Ovary (tissue), 3 donors: ENCODE data around the gene SLC25A31.

Source experiments
- CTCF ChIP-seq, 3 donors: fragments of 450-650 bp in 2 of 3; fragments of 200-600 bp in 1 of 3; IDR thresholded peaks; one replicate each; pipeline versions ENCODE4 v1.5.1 to v1.8.0; 2016 to 2022; ENCODE audit warnings: antibody characterized with exemption in 3 of 3, mild to moderate bottlenecking in 1 of 3
- POLR2A ChIP-seq: fragments of 450-650 bp; IDR thresholded peaks from one replicate; pipeline ENCODE4 v1.6.1; 2017; ENCODE audit warnings: antibody characterized with exemption, mild to moderate bottlenecking, moderate library complexity
- donor health status: DM: no; HTN: no; CAD: no.

DNA sequence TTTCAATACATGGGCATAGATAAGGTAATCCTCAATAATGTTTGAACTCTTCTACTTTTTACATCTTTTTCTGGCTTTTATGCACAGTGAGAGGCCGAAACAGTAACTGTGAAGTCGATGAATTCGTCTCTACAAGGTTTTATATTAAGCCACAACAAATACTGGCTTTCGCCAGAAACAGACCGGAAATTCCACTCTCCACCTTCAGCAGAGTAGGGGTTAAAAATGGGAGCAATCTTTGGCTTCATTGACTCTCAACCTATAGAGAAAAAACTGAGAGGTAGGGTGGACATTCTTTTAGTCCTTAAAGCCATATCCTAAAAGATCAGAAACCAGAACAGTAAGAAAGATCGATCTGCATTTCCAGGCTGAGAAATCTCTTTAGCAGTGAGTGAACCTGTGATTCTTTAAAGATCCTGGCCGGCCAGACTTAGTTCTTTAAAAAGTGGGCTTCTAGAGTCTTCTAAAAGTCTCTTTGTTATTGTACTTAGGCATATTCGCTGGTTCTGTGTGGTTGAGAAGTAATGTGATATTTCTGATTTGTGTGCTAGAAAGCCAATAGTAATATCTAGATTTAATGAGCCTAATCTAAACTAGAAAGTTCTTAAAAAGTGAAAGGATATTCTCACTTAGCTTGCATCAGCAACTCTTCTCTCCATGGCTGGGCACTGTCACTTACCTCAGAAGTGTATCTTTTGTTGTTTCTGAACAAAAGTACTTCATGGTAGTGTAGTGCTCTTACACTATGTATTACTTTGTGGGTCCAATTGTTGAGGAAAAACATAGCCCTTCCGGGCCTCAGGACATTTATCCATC, 54.0 kb downstream of the SLC25A31 start:
- TF ChIP-seq CTCF (IDR thresholded peaks at IDR 0.05), result no peak
- no peak for TF ChIP-seq POLR2A
